ENCODE data around the gene SBSN.

GRCh38 chr19:35569281-35569781 lies 41.2 kb upstream of the SBSN start:
- TF ChIP-seq POLR2AphosphoS5 (IDR thresholded peaks at IDR 0.05; ENCODE audit: low read length): no peak
- no peak for TF ChIP-seq YY1 (IDR thresholded peaks at IDR 0.05; ENCODE audit: low read depth, low read length)
- no peak for TF ChIP-seq CTCF (IDR thresholded peaks at IDR 0.05 in 2 of 3, conservative IDR thresholded peaks at IDR 0.05 in 1 of 3; ENCODE audit: control insufficient read depth in 2 of 3, extremely low read depth in 1 of 3, insufficient read depth in 1 of 3, low read depth in 3 of 3, low read length in 3 of 3)
- TF ChIP-seq MXI1 (IDR thresholded peaks at IDR 0.05; ENCODE audit: low read depth, low read length): no peak
- TF ChIP-seq MAX (IDR thresholded peaks at IDR 0.05; ENCODE audit: low read depth, low read length): no peak
- no peak for TF ChIP-seq TARDBP (IDR thresholded peaks at IDR 0.05; ENCODE audit: borderline replicate concordance)
- TF ChIP-seq ZNF274 (IDR thresholded peaks at IDR 0.05; ENCODE audit: insufficient read depth, insufficient read length): no peak
- TF ChIP-seq TAF1 (IDR thresholded peaks at IDR 0.05; ENCODE audit: borderline replicate concordance, low read depth, low read length): no peak
- TF ChIP-seq EED (IDR thresholded peaks at IDR 0.05; ENCODE audit: low read depth): no peak
- no peak for TF ChIP-seq FOXK2 (IDR thresholded peaks at IDR 0.05)

All from GM12878 (cell line).